Renal cortex interstitium (tissue), 11 donors: ENCODE measurements around the gene CHD1L. TPM values are rescaled to one million over a fixed set of nuclear protein-coding genes. Genes with fewer than 3 reads are reported as not detected.
"Not testable (repeated sequence)": the region's sequence is repeated elsewhere in the genome, so short reads cannot be mapped to it uniquely, and the experiment has no call there.

Experiments
- DNase-seq, 11 donors: peaks; one replicate each; pipeline ENCODE4 v3.0.0-alpha.2; 2013; ENCODE audit warnings: low read depth in 9 of 11, low spot score in 4 of 11; ENCODE audit errors: extremely low read depth in 1 of 11
- polyA plus RNA-seq, 3 donors: library from polyadenylated mRNA; unstranded; fragments of 120-200 nt; gene quantifications; one replicate each; pipeline ENCODE4 v1.2.1, GENCODE V29; 2013; ENCODE audit not compliant: insufficient read length in 3 of 3

The CHD1L gene
- polyA plus RNA-seq, 3 donors = 41.4 to 57.3 (median 54.1) TPM

- no peak for DNase-seq
Observed at GRCh38 chr1:147217141-147217540, 25.3 kb upstream of the CHD1L start.

GRCh38 chr1:147218606-147219005, 23.9 kb upstream of the CHD1L start:
- no peak for DNase-seq

- DNase-seq = no peak
Observed at GRCh38 chr1:147223740-147224615, 18.5 kb upstream of the CHD1L start.

- peak; percentile 40 to 74 (median 56) for DNase-seq
Observed at GRCh38 chr1:147225193-147225730, 17.2 kb upstream of the CHD1L start, which contains the start of gene FMO5. Gene FMO5 (minus strand): TSS chr1:147225339. CDS start chr1:147225029, 310 bp downstream.

GRCh38 chr1:147231032-147231431, 11.5 kb upstream of the CHD1L start:
- not testable (repeated sequence) for DNase-seq

GRCh38 chr1:147233903-147234302, 8.6 kb upstream of the CHD1L start:
- DNase-seq = not testable (repeated sequence)

- DNase-seq = no peak
Observed at GRCh38 chr1:147235822-147236221, 6.7 kb upstream of the CHD1L start.

- no peak for DNase-seq
Observed at GRCh38 chr1:147236448-147236847, 6.0 kb upstream of the CHD1L start.

- DNase-seq = no peak
Observed at GRCh38 chr1:147236959-147237791, 5.3 kb upstream of the CHD1L start.

GRCh38 chr1:147238053-147238902, 4.2 kb upstream of the CHD1L start:
- no peak for DNase-seq

- no peak for DNase-seq
Observed at GRCh38 chr1:147238925-147239820, 3.3 kb upstream of the CHD1L start.

- DNase-seq = not testable (repeated sequence)
Observed at GRCh38 chr1:147240131-147240721, 2.3 kb upstream of the CHD1L start.

- no peak for DNase-seq
Observed at GRCh38 chr1:147241934-147242448, 493 bp upstream of the CHD1L start.

- peak in 3 of 11 donors; percentile 22 to 33 (median 28) for DNase-seq
Observed at GRCh38 chr1:147243228-147243685, 773 bp downstream of the CHD1L start.

GRCh38 chr1:147243841-147244240, 1.4 kb downstream of the CHD1L start:
- no peak for DNase-seq

- no peak for DNase-seq
Observed at GRCh38 chr1:147245129-147245528, 2.6 kb downstream of the CHD1L start.

- DNase-seq = no peak
Observed at GRCh38 chr1:147245586-147246021, 3.1 kb downstream of the CHD1L start.
